ENCODE measurements around the gene TMEM244.
"Not testable (repeated sequence)": the region's sequence is repeated elsewhere in the genome, so short reads cannot be mapped to it uniquely, and the experiment has no call there.

TMEM244 gene, protein sequence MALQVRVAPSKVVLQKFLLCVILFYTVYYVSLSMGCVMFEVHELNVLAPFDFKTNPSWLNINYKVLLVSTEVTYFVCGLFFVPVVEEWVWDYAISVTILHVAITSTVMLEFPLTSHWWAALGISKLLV

DNA sequence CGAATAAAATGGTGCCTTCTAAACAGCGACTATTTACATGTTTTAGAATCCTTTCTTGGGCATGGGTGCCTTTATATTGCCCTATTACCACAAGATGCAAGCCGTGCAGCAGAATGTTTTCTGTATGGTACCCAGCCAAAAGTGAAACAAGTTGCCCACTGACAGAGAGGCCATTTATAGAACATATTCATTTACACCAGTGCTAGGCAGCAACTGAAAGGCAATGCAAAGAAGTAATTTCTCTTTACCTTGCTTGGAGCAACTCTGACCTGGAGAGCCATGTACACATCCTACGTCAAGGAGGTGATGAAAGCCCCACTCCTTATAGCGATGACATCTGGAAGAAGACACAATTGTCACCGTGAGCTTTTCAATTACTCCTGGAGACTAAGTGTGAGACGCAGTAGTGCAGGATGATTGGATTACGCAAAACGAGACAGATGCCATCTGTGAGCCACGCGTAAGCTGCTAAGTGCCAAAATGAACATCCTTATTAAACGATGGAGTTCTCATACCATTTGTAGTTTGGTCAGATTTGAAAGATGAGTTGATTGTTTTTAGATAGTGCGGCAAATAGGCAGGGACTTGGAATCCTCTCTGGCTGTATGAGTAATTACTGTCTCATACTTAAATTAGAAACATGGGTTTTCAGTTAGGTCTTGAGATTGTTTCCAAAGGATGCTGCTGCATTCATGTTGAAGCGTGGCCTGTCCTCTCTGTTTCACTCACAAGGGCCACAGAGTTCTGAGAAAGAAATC lies at the start of gene TMEM244:
TMEM244 (minus strand) TSS at position 408 of the 758 bp plus-strand sequence; CDS start at position 281, 127 bp downstream.
- no peak for FAIRE-seq

GRCh38 chr6:129908858-129909257 lies 47.7 kb upstream of the TMEM244 start:
- no peak for FAIRE-seq

DNA sequence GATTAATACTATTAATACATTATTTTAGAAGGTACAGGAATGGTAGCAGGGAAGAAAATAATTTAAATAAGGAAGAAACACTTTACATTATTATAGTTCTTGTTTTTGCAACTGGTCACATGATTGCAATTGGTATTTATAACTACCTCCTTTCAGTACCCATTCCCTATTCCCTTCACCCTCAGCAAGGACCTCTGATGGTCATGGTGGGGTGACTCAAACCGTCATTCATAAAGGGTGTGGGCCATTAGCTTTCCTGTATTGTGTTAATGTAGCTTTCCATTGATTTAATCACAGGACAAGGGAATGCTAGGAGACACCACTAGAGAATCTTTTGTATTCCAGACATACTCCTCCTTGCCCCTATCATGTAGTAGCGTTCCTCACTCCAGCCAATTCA lies 47.2 kb upstream of the TMEM244 start:
- FAIRE-seq: no peak

DNA sequence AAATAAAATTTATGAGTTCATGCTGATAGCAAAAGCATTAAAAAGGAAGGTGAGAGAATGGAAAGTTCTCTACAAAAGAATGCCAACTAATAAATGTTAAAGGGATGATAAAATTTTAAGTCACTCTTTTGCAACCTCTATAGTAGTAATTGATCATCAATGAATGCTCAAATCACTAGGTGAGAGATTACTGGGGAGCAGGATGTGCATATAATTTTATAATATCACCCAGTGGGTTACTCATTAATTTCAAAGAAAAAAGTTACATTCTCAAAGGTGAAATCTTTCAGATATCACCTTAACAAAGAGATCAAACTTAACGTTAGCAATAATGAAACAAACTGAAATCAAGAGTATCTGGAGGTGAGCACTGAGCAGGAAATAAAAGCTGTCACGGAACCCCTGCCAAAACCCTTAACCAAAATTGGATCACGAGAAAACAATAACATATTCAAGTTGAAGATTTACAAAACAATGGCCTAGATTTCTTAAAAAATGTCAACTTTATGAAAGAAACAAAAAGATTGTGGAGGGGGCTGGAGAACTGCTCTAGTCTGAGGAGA lies 45.5 kb upstream of the TMEM244 start:
- FAIRE-seq: no peak

DNA sequence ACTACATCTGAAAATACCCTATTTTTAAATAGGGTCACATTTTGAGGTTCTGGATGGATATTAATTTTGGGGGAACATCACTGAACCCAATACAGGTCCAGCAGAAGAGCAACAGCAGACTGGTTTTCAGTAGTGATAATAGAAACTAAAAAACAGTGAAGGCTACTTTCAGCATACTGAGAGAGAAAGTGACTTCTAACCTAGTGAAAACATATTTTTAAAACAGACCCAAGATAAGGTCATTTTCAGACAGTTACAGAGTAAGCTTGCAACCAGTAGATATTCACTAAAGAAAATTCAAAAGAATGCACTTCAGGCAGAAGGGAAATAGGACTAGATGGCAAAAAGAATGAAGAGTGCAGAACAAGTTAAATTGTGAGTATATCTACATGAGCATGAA lies 42.0 kb upstream of the TMEM244 start:
- no peak for FAIRE-seq

DNA sequence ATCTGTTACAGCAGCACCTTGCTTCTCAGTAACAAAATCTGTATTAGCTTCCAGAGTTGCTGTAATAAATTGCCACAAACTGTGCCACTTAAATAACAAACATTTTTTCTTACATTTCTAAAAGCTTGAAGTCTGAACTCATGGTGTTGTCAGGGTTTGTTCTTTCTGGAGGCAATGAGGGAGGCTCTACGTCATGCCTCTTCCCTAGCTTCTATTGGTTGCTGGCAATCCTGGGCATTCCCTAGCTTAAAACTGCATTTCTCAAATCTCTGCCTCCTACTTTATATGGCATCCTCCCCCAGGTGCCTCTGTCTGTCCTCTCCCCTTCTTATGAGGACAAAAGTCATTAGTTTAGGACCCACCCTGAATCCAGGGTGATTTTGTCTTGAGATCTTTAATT lies 41.6 kb upstream of the TMEM244 start:
- no peak for FAIRE-seq

GRCh38 chr6:129901910-129902309 lies 40.8 kb upstream of the TMEM244 start:
- no peak for FAIRE-seq

GRCh38 chr6:129895692-129896091 lies 34.6 kb upstream of the TMEM244 start:
- FAIRE-seq: no peak

GRCh38 chr6:129894921-129895320 lies 33.8 kb upstream of the TMEM244 start:
- no peak for FAIRE-seq

DNA sequence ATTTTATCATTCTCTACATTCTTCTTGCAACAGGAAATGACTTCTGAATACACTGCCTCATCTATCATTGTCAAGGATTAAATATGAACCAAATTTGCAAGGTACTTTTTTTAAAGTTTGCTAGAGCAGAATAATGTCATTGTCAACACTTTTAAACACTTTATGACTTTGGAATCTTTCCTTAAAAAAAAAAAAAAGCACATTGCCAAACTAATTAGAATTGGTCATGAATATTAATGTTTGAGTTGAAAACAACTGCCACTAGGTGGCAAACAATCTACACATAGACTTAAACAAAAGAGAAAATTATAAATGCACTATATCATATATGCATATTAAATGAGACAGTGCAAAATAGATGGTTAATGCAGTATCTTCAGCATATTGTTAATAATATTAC lies 32.5 kb upstream of the TMEM244 start:
- peak; percentile 23 for FAIRE-seq

DNA sequence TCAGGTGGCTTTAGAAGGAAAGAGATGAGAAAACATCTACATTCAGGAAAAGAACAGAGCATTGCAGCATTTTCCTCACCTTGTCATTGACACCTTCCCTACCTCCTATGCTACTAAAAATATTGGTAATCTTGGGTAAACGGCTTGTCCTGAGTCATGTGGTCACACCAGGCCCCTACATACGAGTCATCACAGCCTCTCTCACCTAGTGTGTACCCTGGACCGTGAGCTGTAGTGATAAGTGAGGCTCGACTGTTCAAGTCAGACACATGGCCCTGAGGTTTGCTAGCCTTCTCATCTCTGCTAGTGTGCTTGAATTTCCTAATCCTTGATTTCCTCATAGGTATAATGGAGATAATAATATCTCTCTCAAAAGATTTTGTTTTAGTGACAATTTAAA lies 29.6 kb upstream of the TMEM244 start:
- FAIRE-seq: no peak

DNA sequence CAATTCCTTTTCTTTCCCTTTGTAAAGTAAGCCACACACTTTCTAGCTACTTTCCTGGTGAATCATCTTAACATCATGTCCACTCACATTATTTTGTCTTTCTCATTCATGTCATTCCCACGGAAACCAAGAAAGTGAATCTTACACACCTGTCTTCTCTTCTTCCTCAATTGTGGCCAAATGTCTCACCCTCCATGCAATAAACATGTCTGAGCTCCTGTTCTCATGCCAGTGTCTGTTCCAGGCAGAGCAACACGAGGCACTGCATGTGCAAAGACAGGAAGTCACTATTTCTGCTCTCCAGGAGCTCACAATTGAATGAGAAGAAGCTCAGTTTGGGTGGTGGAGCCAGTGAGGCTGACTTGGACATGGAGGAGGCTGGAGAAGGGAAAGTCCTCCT lies 29.0 kb upstream of the TMEM244 start:
- no peak for FAIRE-seq

GRCh38 chr6:129889580-129889979 lies 28.5 kb upstream of the TMEM244 start:
- FAIRE-seq: no peak

- FAIRE-seq: no peak
Observed at GRCh38 chr6:129886401-129887155, 25.5 kb upstream of the TMEM244 start.

- no peak for FAIRE-seq
Observed at GRCh38 chr6:129884211-129884610, 23.1 kb upstream of the TMEM244 start.

- no peak for FAIRE-seq
Observed at GRCh38 chr6:129882510-129883023, 21.5 kb upstream of the TMEM244 start.

DNA sequence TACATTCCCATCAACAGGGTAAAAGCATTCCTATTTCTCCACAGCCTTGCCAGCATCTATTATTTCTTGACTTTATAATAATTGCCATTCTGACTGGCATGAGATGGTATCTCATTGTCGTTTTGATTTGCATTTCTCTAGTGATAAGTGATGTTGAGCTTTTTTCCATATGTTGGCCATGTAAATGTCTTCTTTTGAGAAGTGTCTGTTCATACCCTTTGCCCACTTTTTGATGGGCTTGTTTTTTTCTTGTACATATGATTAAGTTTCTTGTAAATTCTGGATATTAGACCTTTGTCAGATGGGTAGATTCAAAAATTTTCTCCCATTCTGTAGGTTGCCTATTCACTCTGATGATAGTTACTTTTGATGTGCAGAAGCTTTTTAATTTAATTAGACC lies 16.8 kb upstream of the TMEM244 start:
- not testable (repeated sequence) for FAIRE-seq

GRCh38 chr6:129875610-129876520 lies 14.8 kb upstream of the TMEM244 start:
- no peak for FAIRE-seq

- FAIRE-seq: peak; percentile 27
Observed at GRCh38 chr6:129874837-129875236, 13.7 kb upstream of the TMEM244 start.

DNA sequence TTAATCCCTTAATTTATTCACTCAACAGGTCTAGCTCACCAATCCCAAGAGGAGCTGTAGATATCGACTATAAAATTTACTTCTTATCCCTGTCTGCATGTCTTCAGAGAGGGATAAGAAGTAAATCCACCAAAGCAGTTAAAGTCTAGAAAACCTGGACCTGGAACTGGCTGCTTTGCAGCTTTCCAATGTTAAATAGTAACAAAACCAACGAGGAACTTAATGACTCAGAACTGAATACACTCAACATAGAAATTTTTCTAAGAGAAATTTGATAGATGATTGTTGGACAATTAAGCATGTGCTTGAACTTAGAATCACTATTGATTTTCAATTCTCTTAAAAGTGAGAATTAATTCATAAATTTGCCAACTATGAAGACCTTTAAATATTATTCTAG lies 11.5 kb upstream of the TMEM244 start:
- FAIRE-seq: no peak

DNA sequence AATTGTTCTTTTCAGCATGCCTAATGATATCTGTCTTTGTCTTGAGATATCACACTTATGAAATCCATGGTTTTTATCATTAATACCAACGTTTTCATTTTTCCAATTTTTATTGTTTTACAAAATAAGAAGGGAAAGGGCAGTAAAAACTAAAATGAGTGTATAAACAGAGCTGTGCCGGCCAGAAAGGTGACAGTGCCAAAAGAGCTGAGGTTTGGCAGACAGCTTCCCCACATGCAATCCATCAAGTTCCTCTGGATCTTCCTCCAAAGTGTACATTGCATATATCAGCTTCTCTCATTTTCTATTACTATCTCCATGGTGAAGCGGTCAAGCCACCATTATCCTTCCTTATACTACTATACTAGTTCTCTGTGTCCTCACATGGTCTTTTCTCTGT lies 10.1 kb upstream of the TMEM244 start:
- no peak for FAIRE-seq

DNA sequence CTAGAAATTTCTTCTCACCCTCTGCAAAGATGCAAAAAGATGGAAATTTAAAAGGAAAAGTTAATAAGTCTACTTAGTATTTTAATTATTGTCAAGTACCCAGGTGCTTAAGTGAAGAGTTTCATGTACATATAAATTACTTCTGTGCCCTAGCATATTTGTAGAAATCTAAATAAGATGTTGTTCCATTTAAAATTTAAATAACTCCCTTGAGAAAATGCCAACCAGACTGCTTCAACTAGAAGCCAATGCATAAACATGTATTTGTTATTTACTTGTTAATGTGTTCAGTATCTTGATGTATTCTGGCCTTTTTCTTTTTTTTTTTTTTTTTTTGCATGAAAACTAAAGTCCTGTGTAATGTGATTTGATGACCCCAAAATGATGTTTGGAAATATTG lies 6.3 kb upstream of the TMEM244 start:
- FAIRE-seq: no peak
